ENCODE data around the gene GFOD2. TPM values are rescaled to one million over a fixed set of nuclear protein-coding genes. Genes with fewer than 3 reads are reported as not detected.

The GFOD2 gene
- total RNA-seq, 4 donors from 2014 or later, result 8.9 to 15.4 (median 11.6) TPM

- H3K27ac ChIP-seq, result peak overlapping the region; percentile 18 to 49 (median 34)
- no peak for TF ChIP-seq POLR2A (IDR thresholded peaks at IDR 0.05)
- TF ChIP-seq, protein P1, sequence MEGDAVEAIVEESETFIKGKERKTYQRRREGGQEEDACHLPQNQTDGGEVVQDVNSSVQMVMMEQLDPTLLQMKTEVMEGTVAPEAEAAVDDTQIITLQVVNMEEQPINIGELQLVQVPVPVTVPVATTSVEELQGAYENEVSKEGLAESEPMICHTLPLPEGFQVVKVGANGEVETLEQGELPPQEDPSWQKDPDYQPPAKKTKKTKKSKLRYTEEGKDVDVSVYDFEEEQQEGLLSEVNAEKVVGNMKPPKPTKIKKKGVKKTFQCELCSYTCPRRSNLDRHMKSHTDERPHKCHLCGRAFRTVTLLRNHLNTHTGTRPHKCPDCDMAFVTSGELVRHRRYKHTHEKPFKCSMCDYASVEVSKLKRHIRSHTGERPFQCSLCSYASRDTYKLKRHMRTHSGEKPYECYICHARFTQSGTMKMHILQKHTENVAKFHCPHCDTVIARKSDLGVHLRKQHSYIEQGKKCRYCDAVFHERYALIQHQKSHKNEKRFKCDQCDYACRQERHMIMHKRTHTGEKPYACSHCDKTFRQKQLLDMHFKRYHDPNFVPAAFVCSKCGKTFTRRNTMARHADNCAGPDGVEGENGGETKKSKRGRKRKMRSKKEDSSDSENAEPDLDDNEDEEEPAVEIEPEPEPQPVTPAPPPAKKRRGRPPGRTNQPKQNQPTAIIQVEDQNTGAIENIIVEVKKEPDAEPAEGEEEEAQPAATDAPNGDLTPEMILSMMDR (IDR thresholded peaks at IDR 0.05 in 4 of 5, conservative IDR thresholded peaks at IDR 0.05 in 1 of 5), result no peak
- ATAC-seq (no peak), DNase-seq (no peak)
- in situ Hi-C loops (cut with MboI; ENCODE audit: low sequenced_read_pairs in 4 of 4), result loop anchor here in 1 of 4 donors (25.0 kb wide), 1 partner anchor 352 kb away; no protein-coding TSS in a partner anchor
- no peak overlapping the region for H3K4me3 ChIP-seq
- intact Hi-C loops (cut with DNase I; ENCODE audit: low total_unique reads), result no loop called here
- H3K9me3 ChIP-seq, result no peaks in the 10 kb centered on the region
- H3K36me3 ChIP-seq, result peaks cover 0 to 11% of the 10 kb centered on the region in 2 donors
- H3K4me1 ChIP-seq, result peaks cover 0 to 5% of the 10 kb centered on the region in 2 donors
- no peaks in the 10 kb centered on the region for H3K27me3 ChIP-seq
These were observed 33.6 kb downstream of the GFOD2 start for GRCh38 chr16:67685388-67686112.

- ATAC-seq (no peak), DNase-seq (no peak)
- intact Hi-C loops (cut with DNase I; ENCODE audit: low total_unique reads) (no loop called here), in situ Hi-C loops (cut with MboI; ENCODE audit: low sequenced_read_pairs in 4 of 4) (loop anchor here in 1 of 4 donors (25.0 kb wide), 1 partner anchor 354 kb away; no protein-coding TSS in a partner anchor)
- Histone ChIP-seq H3K9me3 (no peaks in the 10 kb centered on the region), H3K27me3 (no peaks in the 10 kb centered on the region), H3K4me3 (no peak overlapping the region), H3K27ac (no peak overlapping the region), H3K36me3 (peaks cover 0 to 11% of the 10 kb centered on the region in 2 donors), H3K4me1 (peaks cover 0 to 6% of the 10 kb centered on the region in 2 donors)
- TF ChIP-seq, protein P1 (IDR thresholded peaks at IDR 0.05 in 4 of 5, conservative IDR thresholded peaks at IDR 0.05 in 1 of 5), result no peak
- no peak for TF ChIP-seq POLR2A (IDR thresholded peaks at IDR 0.05)
These were observed 35.3 kb downstream of the GFOD2 start for GRCh38 chr16:67683767-67684166.

DNA sequence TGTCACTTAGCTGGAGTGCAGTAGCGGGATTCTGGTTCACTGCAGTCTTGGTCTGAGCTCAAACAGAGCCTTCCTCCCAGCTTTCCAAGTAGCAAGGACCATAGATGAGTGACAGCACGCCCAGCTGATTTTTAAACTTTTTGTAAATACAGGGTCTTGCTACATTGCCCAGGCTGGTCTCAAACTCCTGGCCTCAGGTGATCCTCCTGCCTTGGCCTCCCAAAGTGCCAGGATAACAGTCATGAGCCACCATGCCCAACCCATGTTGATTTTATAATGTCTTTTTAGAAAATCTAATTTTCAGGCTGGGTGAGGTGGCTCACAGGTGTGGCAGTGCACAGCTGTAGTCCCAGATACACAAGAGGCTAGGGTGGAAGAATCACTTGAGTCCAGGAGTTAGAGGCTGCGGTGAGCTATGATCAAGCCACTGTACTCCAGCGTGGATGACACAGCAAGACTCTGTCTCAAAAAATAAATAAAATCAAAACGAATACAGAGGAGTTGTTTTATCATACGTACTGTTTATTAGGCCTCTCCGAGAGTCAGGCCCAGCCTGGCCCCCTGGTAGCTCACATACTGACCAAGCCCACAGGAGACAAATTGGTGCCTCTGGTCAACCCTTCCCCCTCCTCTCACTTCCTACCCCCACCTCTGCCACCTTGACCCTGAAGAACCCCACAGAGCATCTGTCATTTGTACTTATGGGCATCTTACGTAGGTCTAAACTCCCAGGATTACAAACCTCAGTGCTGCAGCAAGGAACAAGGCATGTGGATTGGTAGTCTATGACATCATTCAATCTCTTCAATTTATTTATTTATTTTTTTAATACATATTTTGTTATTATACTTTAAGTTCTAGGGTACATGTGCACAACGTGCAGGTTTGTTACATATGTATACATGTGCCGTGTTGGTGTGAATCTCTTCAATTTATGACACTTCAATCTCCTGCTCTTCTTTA, 38.9 kb downstream of the GFOD2 start:
- intact Hi-C loops (cut with DNase I; ENCODE audit: low total_unique reads) (loop anchor here (10.0 kb wide), 1 partner anchor 245 kb away; no protein-coding TSS in a partner anchor), in situ Hi-C loops (cut with MboI; ENCODE audit: low sequenced_read_pairs in 4 of 4) (loop anchor here in 1 of 4 donors (25.0 kb wide), 1 partner anchor 357 kb away; no protein-coding TSS in a partner anchor)
- ATAC-seq (no peak), DNase-seq (no peak)
- Histone ChIP-seq H3K36me3 (peaks cover 0 to 8% of the 10 kb centered on the region in 2 donors), H3K27ac (no peak overlapping the region), H3K4me1 (peaks cover 0 to 9% of the 10 kb centered on the region in 2 donors), H3K27me3 (no peaks in the 10 kb centered on the region), H3K9me3 (no peaks in the 10 kb centered on the region), H3K4me3 (no peak overlapping the region)
- TF ChIP-seq POLR2A (IDR thresholded peaks at IDR 0.05), result no peak
- TF ChIP-seq, protein P1 (IDR thresholded peaks at IDR 0.05 in 4 of 5, conservative IDR thresholded peaks at IDR 0.05 in 1 of 5), result no peak

GRCh38 chr16:67678354-67679023, 40.6 kb downstream of the GFOD2 start:
- no peak for TF ChIP-seq POLR2A (IDR thresholded peaks at IDR 0.05)
- TF ChIP-seq, protein P1 (IDR thresholded peaks at IDR 0.05 in 4 of 5, conservative IDR thresholded peaks at IDR 0.05 in 1 of 5), result no peak
- Histone ChIP-seq H3K27ac (no peak overlapping the region), H3K9me3 (no peaks in the 10 kb centered on the region), H3K27me3 (no peaks in the 10 kb centered on the region), H3K4me3 (no peak overlapping the region), H3K36me3 (no peaks in the 10 kb centered on the region), H3K4me1 (peaks cover 1 to 20% of the 10 kb centered on the region in 2 donors)
- intact Hi-C loops (cut with DNase I; ENCODE audit: low total_unique reads), result loop anchor here (10.0 kb wide), 1 partner anchor 246 kb away; no protein-coding TSS in a partner anchor
- in situ Hi-C loops (cut with MboI; ENCODE audit: low sequenced_read_pairs in 4 of 4), result loop anchor here in 1 of 4 donors (25.0 kb wide), 1 partner anchor 359 kb away; no protein-coding TSS in a partner anchor
- DNase-seq, result no peak
- ATAC-seq, result no peak

Data from gastrocnemius medialis (tissue), 4 donors.